Epithelial cell of alveolus of lung (primary cell): ENCODE results near the gene TAL2. TPM values are rescaled to one million over a fixed set of nuclear protein-coding genes. Genes with fewer than 3 reads are reported as not detected.

ENCODE experiments used
- total RNA-seq: library from RNA; depleted of rRNA; stranded (reverse); fragments of >200 nt; gene quantifications from 2 replicates; pipeline ENCODE4 v1.2.1, GENCODE V29; 2015

Gene TAL2
- total RNA-seq: not detected in 2 replicates

DNA sequence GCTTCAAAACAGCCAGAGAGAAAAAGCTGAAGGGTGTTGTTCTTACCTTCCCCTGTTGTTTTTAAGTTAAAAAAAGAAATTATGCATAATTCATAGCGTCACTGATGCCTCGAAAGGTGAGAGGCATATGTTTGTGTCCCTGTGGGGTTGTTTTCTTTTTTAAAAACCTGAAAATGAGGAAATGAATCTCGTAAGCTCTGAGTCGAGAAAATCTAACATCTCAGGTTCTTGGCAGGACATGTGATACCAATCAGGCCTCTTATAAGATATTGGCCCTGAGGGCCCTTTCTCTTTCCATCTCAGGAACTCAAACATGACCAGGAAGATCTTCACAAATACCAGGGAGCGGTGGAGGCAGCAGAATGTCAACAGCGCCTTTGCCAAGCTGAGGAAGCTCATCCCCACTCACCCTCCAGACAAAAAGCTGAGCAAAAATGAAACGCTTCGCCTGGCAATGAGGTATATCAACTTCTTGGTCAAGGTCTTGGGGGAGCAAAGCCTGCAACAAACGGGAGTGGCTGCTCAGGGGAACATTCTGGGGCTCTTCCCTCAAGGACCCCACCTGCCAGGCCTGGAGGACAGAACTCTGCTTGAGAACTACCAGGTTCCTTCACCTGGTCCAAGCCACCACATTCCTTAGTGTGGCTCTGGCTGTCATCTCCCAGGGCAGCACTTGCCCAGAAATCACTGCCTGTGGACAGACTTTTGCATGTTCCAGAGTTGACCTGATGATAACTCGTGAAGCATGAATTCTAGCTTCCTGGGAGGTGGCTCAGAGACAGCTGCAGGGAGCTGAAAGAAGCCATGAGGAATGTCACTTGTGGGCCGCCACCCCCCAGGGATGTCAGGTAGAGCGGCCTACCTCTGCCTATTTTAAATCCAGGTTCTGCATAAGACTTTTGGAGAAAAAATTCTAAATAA lies at the start of gene TAL2:
TSS of gene TAL2 (plus strand) at position 274 of the 921 bp plus-strand sequence. CDS start at position 314, 40 bp downstream.

DNA sequence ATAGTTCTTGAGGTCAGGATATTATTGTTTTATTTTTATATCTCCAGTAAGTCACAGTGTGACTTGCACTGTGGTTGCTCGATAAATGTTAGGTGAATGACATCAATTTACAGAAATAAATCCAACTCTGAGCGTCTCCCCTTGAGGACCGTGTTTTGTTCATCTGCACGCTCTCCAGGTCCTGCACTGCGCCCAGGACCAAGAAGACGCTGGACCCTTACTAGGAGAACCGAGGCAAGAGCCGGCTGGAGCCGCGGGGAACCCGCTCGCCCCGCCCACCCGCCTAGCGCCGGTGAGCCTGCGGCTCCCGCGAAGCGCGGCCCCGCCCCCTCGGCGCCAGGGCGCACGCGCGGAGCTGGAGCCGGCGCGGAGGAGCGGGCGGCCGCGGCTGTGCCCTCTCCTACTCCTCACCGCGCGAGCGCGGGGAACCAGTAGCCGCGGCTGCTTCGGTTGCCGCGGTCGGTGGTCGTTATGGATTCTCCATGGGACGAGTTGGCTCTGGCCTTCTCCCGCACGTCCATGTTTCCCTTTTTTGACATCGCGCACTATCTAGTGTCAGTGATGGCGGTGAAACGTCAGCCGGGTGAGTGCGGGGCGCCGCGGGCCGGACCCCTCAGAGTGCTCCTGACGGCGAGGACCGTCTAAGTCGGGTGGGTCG lies 32.1 kb downstream of the TAL2 start, which contains the start of gene TMEM38B:
TSS of gene TMEM38B (plus strand) at position 352 of the 658 bp plus-strand sequence. CDS start at position 472, 120 bp downstream.

Other genes starting within 250 kb of the TAL2 start
- 1.3 and 1.6 TPM in 2 replicates for gene FSD1L, start 214.4 kb upstream of the TAL2 start, total RNA-seq
- gene FKTN, start 104.3 kb upstream of the TAL2 start, total RNA-seq: 9.8 and 15.3 TPM in 2 replicates
- gene TMEM38B, start 32.1 kb downstream of the TAL2 start, total RNA-seq: 4.7 and 7.9 TPM in 2 replicates